Kidney glomerular epithelial cell (primary cell): ENCODE data around the gene UCMA.

Experiments used
- DNase-seq: peaks from one replicate; lab custom pipeline; 2025; lab: John Stamatoyannopoulos, UW

Gene UCMA

DNA sequence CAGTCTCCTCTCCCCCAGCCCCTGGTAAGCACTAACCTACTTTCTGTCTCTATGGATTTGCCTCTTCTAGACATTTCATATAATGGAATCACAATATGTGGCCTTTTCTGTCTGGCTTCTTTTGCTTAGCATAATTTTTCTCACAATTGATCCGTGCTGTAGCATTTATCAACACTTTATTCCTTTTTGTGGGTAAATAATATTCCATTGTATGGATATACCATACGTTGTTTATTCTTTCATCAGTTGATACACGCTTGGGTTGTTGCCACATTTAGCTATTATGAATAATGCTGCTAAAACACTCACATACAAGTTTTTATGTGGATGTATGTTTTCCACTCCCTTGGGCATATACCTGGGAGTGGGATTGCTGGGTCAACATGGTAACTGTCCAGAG is 47.0 kb downstream of the UCMA start:
- DNase-seq, result no peak

DNA sequence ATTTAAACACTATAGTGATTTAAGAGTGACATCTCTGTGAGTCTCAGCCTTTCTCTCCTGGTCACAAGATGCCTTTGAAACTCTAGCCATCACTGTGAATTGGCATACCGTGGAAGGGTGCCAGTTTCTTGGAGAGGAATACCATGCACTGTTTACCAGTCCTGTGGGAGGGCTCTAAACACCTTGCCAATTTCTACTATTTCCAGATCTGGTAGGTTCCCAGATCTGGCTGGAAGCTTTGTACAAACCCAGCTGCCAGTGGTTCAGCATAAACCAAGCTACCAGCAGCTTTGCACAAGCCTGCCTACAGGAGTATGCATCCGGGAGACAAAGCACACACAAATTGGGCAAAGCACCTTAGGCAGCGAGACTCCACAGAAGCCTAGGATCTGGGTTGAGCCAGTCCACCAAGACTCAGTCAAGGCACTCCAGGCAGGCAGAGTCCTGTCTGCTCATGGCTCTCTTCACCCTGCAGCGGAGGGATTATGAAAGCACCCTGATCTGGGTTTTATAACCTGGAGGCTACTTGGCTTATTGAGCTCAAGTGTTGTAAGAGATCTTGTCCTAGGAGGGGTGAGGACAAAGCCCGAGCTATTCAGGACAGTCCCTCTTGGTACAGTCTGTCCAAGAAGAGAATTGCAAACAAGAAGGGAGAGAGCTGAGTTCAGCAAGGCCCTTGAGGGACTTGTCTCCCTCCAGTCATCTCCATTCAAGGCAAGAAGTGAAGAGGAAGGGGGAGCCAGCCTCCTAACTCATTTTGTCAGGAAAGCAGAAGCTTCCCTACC is 49.3 kb downstream of the UCMA start:
- no peak for DNase-seq

DNA sequence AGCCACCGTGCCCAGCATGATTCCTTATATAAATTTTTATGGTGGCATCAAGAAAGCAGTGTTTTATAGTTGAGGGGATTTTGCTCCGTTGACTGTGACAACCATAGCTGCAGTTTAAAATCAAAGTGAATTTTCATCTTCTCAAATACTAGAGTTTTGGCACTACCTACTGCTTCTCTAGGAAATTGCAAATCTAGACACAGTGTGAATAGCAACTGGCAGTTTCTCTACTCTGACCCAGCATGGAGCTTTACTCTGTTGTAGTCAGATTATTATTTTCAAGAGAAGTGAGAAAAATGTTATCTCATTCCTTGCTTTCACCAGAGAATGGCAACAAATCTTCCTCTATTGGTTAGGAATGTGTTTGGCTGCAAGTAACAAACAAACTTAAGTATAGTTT is 49.9 kb downstream of the UCMA start:
- no peak for DNase-seq

DNA sequence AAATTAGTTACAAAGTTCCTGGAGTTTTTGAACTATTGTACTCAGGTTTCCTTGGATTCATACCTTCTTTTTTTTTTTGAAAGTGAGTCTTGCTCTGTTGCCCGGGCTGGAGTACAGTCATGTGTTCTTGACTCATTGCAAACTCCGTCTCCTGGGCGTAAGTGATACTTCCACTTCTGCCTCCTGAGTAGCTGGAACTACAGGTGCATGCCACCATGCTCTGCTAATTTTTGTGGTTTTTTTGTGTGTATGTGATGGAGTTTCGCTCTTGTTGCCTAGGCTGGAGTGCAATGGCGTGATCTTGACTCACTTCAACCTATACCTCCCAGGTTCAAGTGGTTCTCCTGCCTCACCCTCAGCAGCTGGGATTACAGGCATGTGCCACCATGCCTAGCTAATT is 50.5 kb downstream of the UCMA start:
- DNase-seq, result no peak

DNA sequence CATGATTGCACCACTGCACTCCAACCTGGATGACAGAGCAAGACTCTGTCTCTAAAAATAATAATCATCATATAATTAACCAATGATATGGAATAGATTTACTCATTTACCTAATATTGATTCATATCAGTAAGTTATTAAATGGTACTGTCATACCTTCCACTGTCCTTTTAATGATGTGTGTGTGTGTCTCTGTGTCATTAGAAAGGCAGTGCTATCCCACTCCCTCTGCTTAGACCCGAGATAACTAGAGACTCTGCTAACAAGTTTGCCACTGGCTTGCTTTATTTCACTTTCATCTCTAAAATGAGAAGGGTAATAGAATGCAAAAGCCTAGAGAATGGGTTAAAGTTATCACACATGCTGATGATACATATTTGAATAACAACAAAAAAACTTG is 51.8 kb downstream of the UCMA start:
- DNase-seq, result no peak

DNA sequence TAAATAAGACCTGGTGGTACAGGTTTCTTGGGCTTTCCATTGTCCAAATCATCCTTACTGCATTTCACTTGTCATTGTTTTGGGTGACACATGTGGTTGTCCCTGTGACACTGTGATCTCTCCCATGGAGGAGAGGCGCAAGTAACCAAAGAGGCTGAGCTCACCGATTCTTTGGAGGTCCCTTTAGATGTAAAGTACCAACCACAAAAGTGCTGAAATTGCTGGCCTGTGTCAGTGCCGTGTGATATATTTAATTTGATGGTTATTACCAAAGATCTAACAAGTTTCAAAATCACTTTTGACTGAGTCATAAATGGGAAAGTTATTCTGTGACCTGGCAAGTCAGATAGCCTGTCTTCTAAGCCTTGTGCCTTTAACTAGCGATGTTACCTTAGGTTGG is 53.4 kb downstream of the UCMA start:
- no peak for DNase-seq

DNA sequence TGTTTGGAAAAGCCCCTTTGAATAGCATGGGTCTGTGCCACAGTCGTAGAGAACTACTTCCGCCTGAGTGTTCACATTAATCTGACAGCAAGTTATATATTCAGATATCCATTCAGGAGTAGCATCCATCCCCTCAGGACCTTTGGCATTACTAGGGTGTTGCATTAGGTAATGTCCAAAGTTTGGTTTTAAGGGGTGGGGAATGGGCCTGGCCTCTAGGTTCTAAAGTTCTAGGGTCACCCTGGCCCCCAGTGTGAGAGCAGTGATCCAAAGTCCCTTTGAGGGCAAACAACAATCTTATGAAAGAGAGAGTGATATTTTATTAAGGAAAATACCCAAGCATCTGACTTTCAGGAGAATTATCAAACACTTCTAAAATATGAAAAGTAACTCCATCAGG is 60.6 kb downstream of the UCMA start:
- DNase-seq, result no peak
